KMS-11 (cell line): ENCODE results near the gene PRPS1.
"Not testable (repeated sequence)": the region's sequence is repeated elsewhere in the genome, so short reads cannot be mapped to it uniquely, and the experiment has no call there.

Experiments
- H2AFZ ChIP-seq: fragments of 200-600 bp; sonication (generic); 2 replicates; pipeline ENCODE4 v1.6.1; 2016; ENCODE audit warnings: antibody characterized with exemption, mixed run types, low read depth
- H3K27ac ChIP-seq: fragments of 200-600 bp; sonication (generic); 2 replicates; pipeline ENCODE4 v1.6.1; 2016; ENCODE audit warnings: mild to moderate bottlenecking, mixed run types
- H3K27me3 ChIP-seq: fragments of 200-600 bp; sonication (generic); 2 replicates; pipeline ENCODE4 v1.6.1; 2017; ENCODE audit warnings: mild to moderate bottlenecking, low read depth, mixed run types, moderate library complexity; ENCODE audit not compliant: insufficient read depth
- H3K36me3 ChIP-seq: fragments of 200-600 bp; sonication (generic); 2 replicates; pipeline ENCODE4 v1.6.1; 2017; ENCODE audit warnings: mild to moderate bottlenecking, mixed run types; ENCODE audit not compliant: insufficient read depth
- H3K4me1 ChIP-seq: fragments of 200-600 bp; sonication (generic); 2 replicates; pipeline ENCODE4 v1.6.1; 2016; ENCODE audit warnings: mild to moderate bottlenecking, low read depth, mixed run types; ENCODE audit not compliant: poor library complexity, severe bottlenecking
- H3K4me2 ChIP-seq: fragments of 200-600 bp; sonication (generic); 2 replicates; pipeline ENCODE4 v1.7.0; 2016; ENCODE audit warnings: mild to moderate bottlenecking, mixed run types
- H3K4me3 ChIP-seq: fragments of 200-600 bp; sonication (generic); IDR thresholded peaks from 2 replicates; pipeline ENCODE4 v1.6.1; 2017; ENCODE audit warnings: low read depth, low read length, mixed read lengths; ENCODE audit not compliant: insufficient read depth
- H3K79me2 ChIP-seq: fragments of 200-600 bp; sonication (generic); 2 replicates; pipeline ENCODE4 v1.6.1; 2016; ENCODE audit warnings: low read depth, mixed run types; ENCODE audit not compliant: insufficient read depth
- H3K9ac ChIP-seq: fragments of 200-600 bp; sonication (generic); 2 replicates; pipeline ENCODE4 v1.6.1; 2016; ENCODE audit warnings: mild to moderate bottlenecking, mixed run types
- H4K20me1 ChIP-seq: fragments of 200-600 bp; sonication (generic); 2 replicates; pipeline ENCODE4 v1.6.1; 2016; ENCODE audit warnings: mild to moderate bottlenecking, mixed run types; ENCODE audit not compliant: insufficient read depth
- CTCF ChIP-seq: fragments of 200-600 bp; sonication (generic); conservative IDR thresholded peaks from 2 replicates; pipeline ENCODE4 v1.6.1; 2017; ENCODE audit warnings: low read depth, mild to moderate bottlenecking, antibody characterized with exemption, low read length, moderate library complexity, mixed read lengths

PRPS1 gene

GRCh38 chrX:107662824-107663223 is 34.5 kb downstream of the PRPS1 start:
- no peak overlapping the region for H3K4me2 ChIP-seq
- no peak overlapping the region for H2AFZ ChIP-seq
- H3K79me2 ChIP-seq, result no peaks in the 10 kb centered on the region
- no peak overlapping the region for H3K27ac ChIP-seq
- H3K4me3 ChIP-seq, result no peak overlapping the region
- no peaks in the 10 kb centered on the region for H4K20me1 ChIP-seq
- H3K4me1 ChIP-seq, result peaks cover 7% of the 10 kb centered on the region
- no peaks in the 10 kb centered on the region for H3K36me3 ChIP-seq
- TF ChIP-seq CTCF, result no peak
- H3K27me3 ChIP-seq, result no peaks in the 10 kb centered on the region
- no peak overlapping the region for H3K9ac ChIP-seq

GRCh38 chrX:107666931-107667330 is 38.6 kb downstream of the PRPS1 start:
- no peaks in the 10 kb centered on the region for H3K36me3 ChIP-seq

GRCh38 chrX:107667426-107667825 is 39.1 kb downstream of the PRPS1 start:
- no peak overlapping the region for H3K9ac ChIP-seq
- no peak overlapping the region for H3K4me3 ChIP-seq
- no peak overlapping the region for H3K4me2 ChIP-seq
- no peak overlapping the region for H3K27ac ChIP-seq
- H3K36me3 ChIP-seq, result no peaks in the 10 kb centered on the region
- no peaks in the 10 kb centered on the region for H3K27me3 ChIP-seq
- H4K20me1 ChIP-seq, result no peaks in the 10 kb centered on the region
- H2AFZ ChIP-seq, result no peak overlapping the region
- peaks cover 32% of the 10 kb centered on the region for H3K4me1 ChIP-seq
- no peaks in the 10 kb centered on the region; the same call in 1 of the 2 replicates for H3K79me2 ChIP-seq
- no peak for TF ChIP-seq CTCF

More at GRCh38 chrX:107666931-107667330, 38.6 kb downstream of the PRPS1 start:
- Histone ChIP-seq H3K4me2 (no peak overlapping the region), H3K79me2 (no peaks in the 10 kb centered on the region; the same call in 1 of the 2 replicates), H3K4me1 (peaks cover 27% of the 10 kb centered on the region), H3K27me3 (no peaks in the 10 kb centered on the region), H3K4me3 (no peak overlapping the region), H3K9ac (no peak overlapping the region), H2AFZ (no peak overlapping the region), H3K27ac (no peak overlapping the region), H4K20me1 (no peaks in the 10 kb centered on the region)
- TF ChIP-seq CTCF, result no peak

GRCh38 chrX:107668710-107669109 is 40.4 kb downstream of the PRPS1 start:
- H3K9ac ChIP-seq, H3K27ac ChIP-seq, H3K27me3 ChIP-seq, H3K4me3 ChIP-seq, H3K36me3 ChIP-seq, H3K79me2 ChIP-seq, H2AFZ ChIP-seq, H4K20me1 ChIP-seq, H3K4me2 ChIP-seq: not testable (repeated sequence)
- H3K4me1 ChIP-seq, result peaks cover 43% of the 10 kb centered on the region

- Histone ChIP-seq H4K20me1 (no peaks in the 10 kb centered on the region), H3K4me1 (peaks cover 44% of the 10 kb centered on the region)
- no peak for TF ChIP-seq CTCF
Observed at GRCh38 chrX:107669261-107669660, 41.0 kb downstream of the PRPS1 start.

More at GRCh38 chrX:107669261-107669660, 41.0 kb downstream of the PRPS1 start:
- no peak overlapping the region for H3K9ac ChIP-seq
- H3K79me2 ChIP-seq, result no peaks in the 10 kb centered on the region; the same call in 1 of the 2 replicates
- no peaks in the 10 kb centered on the region for H3K36me3 ChIP-seq
- H3K27ac ChIP-seq, result no peak overlapping the region
- no peak overlapping the region for H3K4me2 ChIP-seq
- H2AFZ ChIP-seq, result no peak overlapping the region
- H3K27me3 ChIP-seq, result no peaks in the 10 kb centered on the region
- no peak overlapping the region for H3K4me3 ChIP-seq
